K562 (cell line): ENCODE measurements around the gene CSMD2. TPM values are rescaled to one million over a fixed set of nuclear protein-coding genes. Genes with fewer than 3 reads are reported as not detected.

Source experiments
- ATAC-seq: fragments of 200-7000 bp; cut with Tn5 transposase; 3 replicates; pipeline ENCODE4 v1.9.1; 2020; ENCODE audit warnings: moderate library complexity
- BruUV-seq: library from RNA; stranded (reverse); fragments of 400-500 nt; replicated peaks from 2 replicates; lab custom pipeline; 2021; lab: Mats Ljungman, UMichigan
- CTCF ChIA-PET: fragments of 300-600 bp; formaldehyde crosslinking; extraction: SDS; loops from one replicate; lab custom pipeline; 2021; ENCODE audit warnings: low intra/inter-chr PET ratio; lab: Yijun Ruan, JAX
- POLR2A ChIA-PET: fragments of 300-600, 350-650 bp; sonication (Branson Sonifier 250); formaldehyde crosslinking; extraction: SDS; loops from one replicate; lab custom pipeline; 2021; ENCODE audit warnings: antibody characterized with exemption, inconsistent platforms; lab: Yijun Ruan, JAX
- DNase-seq, 4 experiments: peaks; one replicate each; pipeline versions ENCODE4 v3.0.0 to v3.0.0-alpha.2; 2011 to 2018; ENCODE audit warnings: low spot score in 3 of 4, mixed read lengths in 3 of 4; ENCODE audit errors: extremely low read depth in 1 of 4
- FAIRE-seq: peaks from 2 replicates; lab custom pipeline; 2011; peaks lifted over from hg19 to GRCh38; lab: Jason Lieb, UNC
- H2AFZ ChIP-seq: 2 replicates; pipeline ENCODE4 v1.6.0; 2011; ENCODE audit warnings: low read depth, low read length, control low read depth, inconsistent platforms
- H3K27ac ChIP-seq: fragments of 200-600 bp; 3 replicates; pipeline ENCODE4 v1.8.0; 2011; ENCODE audit warnings: low read depth, mild to moderate bottlenecking, control low read depth, inconsistent platforms, low read length, moderate library complexity, mixed read lengths; ENCODE audit errors: extremely low read depth
- H3K27me3 ChIP-seq, 2 experiments: fragments of 300-600 bp in 1 of 2; 2 replicates in 1 of 2; 3 replicates in 1 of 2; pipeline versions ENCODE4 v1.6.0 to v1.8.0; 2011; ENCODE audit warnings: inconsistent platforms in 2 of 2, low read length in 2 of 2, mild to moderate bottlenecking in 1 of 2, mixed read lengths in 1 of 2, moderate library complexity in 1 of 2; ENCODE audit not compliant: control insufficient read depth in 2 of 2, insufficient read depth in 2 of 2
- H3K36me3 ChIP-seq: fragments of 300-600 bp; 3 replicates; pipeline ENCODE4 v1.8.0; 2011; ENCODE audit warnings: mild to moderate bottlenecking, low read length, inconsistent platforms; ENCODE audit not compliant: control insufficient read depth, insufficient read depth
- H3K4me1 ChIP-seq, 2 experiments: fragments of 200-600 bp in 1 of 2; replicated peaks in 1 of 2; 2 replicates in 1 of 2; 3 replicates in 1 of 2; pipeline versions ENCODE4 v1.5.1 to v1.8.0; 2011; ENCODE audit warnings: inconsistent platforms in 2 of 2, low read length in 2 of 2, mild to moderate bottlenecking in 1 of 2, mixed read lengths in 1 of 2, moderate library complexity in 1 of 2; ENCODE audit not compliant: control insufficient read depth in 2 of 2, insufficient read depth in 2 of 2
- H3K4me2 ChIP-seq: 2 replicates; pipeline ENCODE4 v1.6.1; 2011; ENCODE audit warnings: low read length, control low read depth, inconsistent platforms, mixed read lengths; ENCODE audit not compliant: insufficient read depth
- H3K4me3 ChIP-seq: fragments of 200-600 bp; sonication (generic), shearing (Covaris generic); 2 replicates; pipeline ENCODE4 v1.5.1; 2016; ENCODE audit warnings: control low read depth, inconsistent platforms
- H3K79me2 ChIP-seq: fragments of 200-600 bp; 3 replicates; pipeline ENCODE4 v1.8.0; 2011; ENCODE audit warnings: low read length, inconsistent platforms; ENCODE audit not compliant: control insufficient read depth, insufficient read depth
- H3K9ac ChIP-seq, 2 experiments: 2 replicates each; pipeline versions ENCODE4 v1.6.0 to v1.6.1; 2011; ENCODE audit warnings: low read depth in 2 of 2, low read length in 2 of 2, control low read depth in 1 of 2, inconsistent platforms in 1 of 2, mild to moderate bottlenecking in 1 of 2, mixed read lengths in 1 of 2; ENCODE audit not compliant: insufficient read depth in 1 of 2
- H3K9me1 ChIP-seq: one replicate; pipeline ENCODE4 v1.6.0; 2011; ENCODE audit warnings: inconsistent platforms, mild to moderate bottlenecking, low read length, moderate library complexity; ENCODE audit not compliant: control insufficient read depth, insufficient read depth
- H3K9me3 ChIP-seq: replicated peaks from 2 replicates; pipeline ENCODE4 v1.5.1; 2011; ENCODE audit warnings: low read depth, low read length, inconsistent platforms; ENCODE audit not compliant: control insufficient read depth, insufficient read depth
- H4K20me1 ChIP-seq: replicated peaks from 2 replicates; pipeline ENCODE4 v1.6.1; 2011; ENCODE audit warnings: low read length, inconsistent platforms, mixed read lengths; ENCODE audit not compliant: control insufficient read depth, insufficient read depth
- COPS2 ChIP-seq: fragments of 450-650 bp; conservative IDR thresholded peaks from 2 replicates; pipeline ENCODE4 v1.6.1; 2016; ENCODE audit warnings: mild to moderate bottlenecking, moderate library complexity
- ETS2 ChIP-seq: IDR thresholded peaks from 2 replicates; pipeline ENCODE4 v1.6.1; 2016; ENCODE audit warnings: borderline replicate concordance, missing genetic modification characterization, mild to moderate bottlenecking, moderate library complexity, missing compliant biosample characterization; ENCODE audit not compliant: poor library complexity, severe bottlenecking
- SMARCA5 ChIP-seq: fragments of 450-650 bp; IDR thresholded peaks from 2 replicates; pipeline ENCODE4 v1.6.1; 2016
- TARDBP ChIP-seq: fragments of 450-650 bp; IDR thresholded peaks from 2 replicates; pipeline ENCODE4 v1.6.1; 2016
- ZNF609 ChIP-seq: sonication (generic); formaldehyde crosslinking; IDR thresholded peaks from 2 replicates; pipeline ENCODE4 v1.8.1; 2023; ENCODE audit warnings: missing genetic modification reagents, mild to moderate bottlenecking, borderline replicate concordance
- WGBS: fragments of 100-300 bp; shearing (Covaris generic); methylation state at CpG from one replicate; pipeline ENCODE4 v1.1.6; 2016; ENCODE audit warnings: low coverage, mixed read lengths; ENCODE audit not compliant: insufficient coverage; ENCODE audit errors: missing lambda C conversion rate; 5-methylcytosine and 5-hydroxymethylcytosine counted together
- in situ Hi-C: fragments of 300-500 bp; cut with MboI; formaldehyde crosslinking; loops from 4 replicates; pipeline ENCODE4 v1.15.0; 2018; ENCODE audit warnings: inconsistent platforms, mixed read lengths
- intact Hi-C: fragments of 100-400 bp; cut with micrococcal nuclease; formaldehyde crosslinking; loops from 2 replicates; pipeline ENCODE4 v1.14.2; 2022
- polyA plus RNA-seq, 8 experiments: library from polyadenylated mRNA; depleted of rRNA in 4 of 8; stranded (reverse) in 5 of 8; unstranded in 3 of 8; fragments of >200 nt; fragmentation: Nextera tagmentation in 2 of 8; fragmentation: Illumina TruSeq in 1 of 8; extraction: Ambion mirVana in 2 of 8; extraction: Trizol in 1 of 8; gene quantifications; 2 replicates each; pipeline versions ENCODE4 v1.2.1 to v1.2.3, GENCODE V29; 2011 to 2014; ENCODE audit warnings: inconsistent platforms in 1 of 8, missing spikeins in 1 of 8
- total RNA-seq, 7 experiments: library from RNA; depleted of rRNA in 6 of 7; stranded (reverse); fragments of >200 nt in 6 of 7; fragmentation: Illumina TruSeq in 2 of 7; extraction: Trizol in 2 of 7; gene quantifications; 2 replicates each; pipeline versions ENCODE4 v1.2.1 to v1.2.3, GENCODE V29; 2011 to 2021; ENCODE audit warnings: low replicate concordance in 1 of 7

CSMD2 gene
- total and polyA plus RNA-seq, 9 of the 15 experiments (the other 6 are each of a cell fraction or from before 2014, with no cell fraction given), result not detected

- Histone ChIP-seq H3K27me3 (peaks cover 0 to 18% of the 10 kb centered on the region in 2 experiments; a peak in 2 of 5 replicates), H3K4me1 (no peaks in the 10 kb centered on the region), H3K4me3 (no peak overlapping the region), H3K4me2 (no peak overlapping the region), H4K20me1 (no peaks in the 10 kb centered on the region), H3K27ac (no peak overlapping the region), H3K9ac (no peak overlapping the region), H3K79me2 (no peaks in the 10 kb centered on the region), H3K36me3 (no peaks in the 10 kb centered on the region), H2AFZ (no peak overlapping the region), H3K9me1 (no peaks in the 10 kb centered on the region), H3K9me3 (no peaks in the 10 kb centered on the region)
- FAIRE-seq (no peak), DNase-seq (no peak), ATAC-seq (no peak)
- intact Hi-C loops (no loop called here), in situ Hi-C loops (no loop called here)
- TF ChIP-seq COPS2, result no peak
- TF ChIP-seq ZNF609 (CRISPR knock-in tag), result no peak
- no peak for TF ChIP-seq TARDBP
- TF ChIP-seq ETS2 (tag), result no peak
- no peak for TF ChIP-seq SMARCA5
- BruUV-seq, result no TSS peak
- ChIA-PET POLR2A (no interaction called here), CTCF (interaction anchor here (0.6 kb wide), 1 partner anchor 493 kb away, joined by 3 read pairs; no protein-coding TSS in a partner anchor)
- WGBS, result 1% methylated on average over 5 of the region's 5 CpGs
These were observed 39.2 kb downstream of the CSMD2 start for GRCh38 chr1:34125721-34126380.
